GM23338 (cell line): Measurements from ENCODE around the gene GFRA4. TPM values are rescaled to one million over a fixed set of nuclear protein-coding genes. Genes with fewer than 3 reads are reported as not detected.

Experiments used
- ATAC-seq: fragments of 200-7000 bp; cut with Tn5 transposase; 3 replicates; pipeline ENCODE4 v1.9.1; 2020
- DNase-seq: peaks from one replicate; pipeline ENCODE4 v3.0.0-alpha.2; 2015; ENCODE audit warnings: low spot score
- H2AFZ ChIP-seq: fragments of 200-600 bp; sonication (generic); 2 replicates; pipeline ENCODE4 v1.8.0; 2016; ENCODE audit warnings: antibody characterized with exemption, mild to moderate bottlenecking, moderate library complexity
- H3F3A ChIP-seq: fragments of 200-600 bp; sonication (generic); replicated peaks from 2 replicates; pipeline ENCODE4 v1.8.0; 2017; ENCODE audit warnings: antibody characterized with exemption, mixed run types, low read depth
- H3K27ac ChIP-seq: fragments of 200-600 bp; sonication (generic); 2 replicates; pipeline ENCODE4 v1.6.1; 2016; ENCODE audit warnings: low read depth
- H3K27me3 ChIP-seq: fragments of 200-600 bp; sonication (generic); 2 replicates; pipeline ENCODE4 v1.8.0; 2016; ENCODE audit warnings: mild to moderate bottlenecking, mixed run types, moderate library complexity; ENCODE audit not compliant: insufficient read depth
- H3K36me3 ChIP-seq: fragments of 200-600 bp; sonication (generic); 2 replicates; pipeline ENCODE4 v1.8.0; 2016; ENCODE audit warnings: mild to moderate bottlenecking; ENCODE audit not compliant: insufficient read depth
- H3K4me1 ChIP-seq: fragments of 200-600 bp; sonication (generic); 2 replicates; pipeline ENCODE4 v1.8.0; 2016; ENCODE audit warnings: mild to moderate bottlenecking, moderate library complexity; ENCODE audit not compliant: insufficient read depth
- H3K4me2 ChIP-seq: fragments of 200-600 bp; sonication (generic); 2 replicates; pipeline ENCODE4 v1.7.1; 2017; ENCODE audit warnings: mixed run types
- H3K4me3 ChIP-seq: fragments of 200-600 bp; sonication (generic); 2 replicates; pipeline ENCODE4 v1.6.1; 2016; ENCODE audit warnings: mixed run types
- H3K79me2 ChIP-seq: fragments of 200-600 bp; sonication (generic); replicated peaks from 2 replicates; pipeline ENCODE4 v1.8.0; 2017; ENCODE audit warnings: mild to moderate bottlenecking; ENCODE audit not compliant: insufficient read depth
- H3K9me2 ChIP-seq: fragments of 200-600 bp; sonication (generic); 2 replicates; pipeline ENCODE4 v1.8.0; 2017; ENCODE audit not compliant: insufficient read depth
- H4K20me1 ChIP-seq: fragments of 200-600 bp; sonication (generic); replicated peaks from 2 replicates; pipeline ENCODE4 v1.8.0; 2017; ENCODE audit warnings: mild to moderate bottlenecking; ENCODE audit not compliant: insufficient read depth
- H3K27ac Mint-ChIP-seq: 2 replicates; pipeline ENCODE4 v1.8.0; 2020; ENCODE audit warnings: inconsistent platforms, mild to moderate bottlenecking, moderate library complexity, mixed read lengths
- H3K27me3 Mint-ChIP-seq: 3 replicates; pipeline ENCODE4 v1.8.0; 2022; ENCODE audit warnings: low read depth, mild to moderate bottlenecking, moderate library complexity, mixed read lengths, inconsistent platforms; ENCODE audit not compliant: insufficient read depth, poor library complexity
- H3K36me3 Mint-ChIP-seq: 3 replicates; pipeline ENCODE4 v1.8.0; 2021; ENCODE audit warnings: low read depth, mild to moderate bottlenecking, inconsistent platforms, moderate library complexity, mixed read lengths
- H3K4me1 Mint-ChIP-seq: 3 replicates; pipeline ENCODE4 v1.8.0; 2020; ENCODE audit warnings: mild to moderate bottlenecking, inconsistent platforms, mixed read lengths
- H3K4me3 Mint-ChIP-seq: 3 replicates; pipeline ENCODE4 v1.8.0; 2021; ENCODE audit warnings: moderate library complexity, mild to moderate bottlenecking, inconsistent platforms, mixed read lengths
- H3K9me3 Mint-ChIP-seq: 3 replicates; pipeline ENCODE4 v1.8.0; 2020; ENCODE audit warnings: moderate library complexity, mild to moderate bottlenecking, inconsistent platforms, mixed read lengths
- CREB1 ChIP-seq: fragments of 250-450 bp; sonication (Bioruptor Pico); IDR thresholded peaks from 2 replicates; pipeline ENCODE4 v1.5.0; 2020; ENCODE audit warnings: low read depth, mild to moderate bottlenecking, moderate library complexity
- EZH2 ChIP-seq: fragments of 200-600 bp; sonication (generic); IDR thresholded peaks from one replicate; pipeline ENCODE4 v1.8.0; 2017; ENCODE audit warnings: antibody characterized with exemption, mild to moderate bottlenecking, low read depth; ENCODE audit not compliant: unreplicated experiment
- NANOG ChIP-seq: IDR thresholded peaks from 2 replicates; pipeline ENCODE4 v1.6.1; 2016; ENCODE audit warnings: antibody characterized with exemption, borderline replicate concordance
- STAT1 ChIP-seq: IDR thresholded peaks from one replicate; pipeline ENCODE4 v1.6.1; 2016; ENCODE audit warnings: antibody characterized with exemption; ENCODE audit not compliant: unreplicated experiment
- polyA plus RNA-seq: library from polyadenylated mRNA; unstranded; fragments of >200 nt; fragmentation: Nextera tagmentation; extraction: Ambion mirVana; gene quantifications from 2 replicates; pipeline ENCODE4 v1.2.1, GENCODE V29; 2016
- total RNA-seq: library from RNA; depleted of rRNA; stranded (reverse); fragments of >200 nt; shearing (Covaris generic); gene quantifications from 2 replicates; pipeline ENCODE4 v1.2.3, GENCODE V29; 2014
- TF ChIP-seq, protein P1 (sequence below): fragments of 250-450 bp; sonication (Bioruptor Pico); IDR thresholded peaks from 2 replicates; pipeline ENCODE4 v1.5.0; 2020; ENCODE audit warnings: mild to moderate bottlenecking, moderate library complexity

GFRA4 gene
- total and polyA plus RNA-seq, 2 experiments from 2014 or later, result not detected

GRCh38 chr20:3691897-3692296 lies 28.7 kb upstream of the GFRA4 start (continued):
- TF ChIP-seq, protein P1, sequence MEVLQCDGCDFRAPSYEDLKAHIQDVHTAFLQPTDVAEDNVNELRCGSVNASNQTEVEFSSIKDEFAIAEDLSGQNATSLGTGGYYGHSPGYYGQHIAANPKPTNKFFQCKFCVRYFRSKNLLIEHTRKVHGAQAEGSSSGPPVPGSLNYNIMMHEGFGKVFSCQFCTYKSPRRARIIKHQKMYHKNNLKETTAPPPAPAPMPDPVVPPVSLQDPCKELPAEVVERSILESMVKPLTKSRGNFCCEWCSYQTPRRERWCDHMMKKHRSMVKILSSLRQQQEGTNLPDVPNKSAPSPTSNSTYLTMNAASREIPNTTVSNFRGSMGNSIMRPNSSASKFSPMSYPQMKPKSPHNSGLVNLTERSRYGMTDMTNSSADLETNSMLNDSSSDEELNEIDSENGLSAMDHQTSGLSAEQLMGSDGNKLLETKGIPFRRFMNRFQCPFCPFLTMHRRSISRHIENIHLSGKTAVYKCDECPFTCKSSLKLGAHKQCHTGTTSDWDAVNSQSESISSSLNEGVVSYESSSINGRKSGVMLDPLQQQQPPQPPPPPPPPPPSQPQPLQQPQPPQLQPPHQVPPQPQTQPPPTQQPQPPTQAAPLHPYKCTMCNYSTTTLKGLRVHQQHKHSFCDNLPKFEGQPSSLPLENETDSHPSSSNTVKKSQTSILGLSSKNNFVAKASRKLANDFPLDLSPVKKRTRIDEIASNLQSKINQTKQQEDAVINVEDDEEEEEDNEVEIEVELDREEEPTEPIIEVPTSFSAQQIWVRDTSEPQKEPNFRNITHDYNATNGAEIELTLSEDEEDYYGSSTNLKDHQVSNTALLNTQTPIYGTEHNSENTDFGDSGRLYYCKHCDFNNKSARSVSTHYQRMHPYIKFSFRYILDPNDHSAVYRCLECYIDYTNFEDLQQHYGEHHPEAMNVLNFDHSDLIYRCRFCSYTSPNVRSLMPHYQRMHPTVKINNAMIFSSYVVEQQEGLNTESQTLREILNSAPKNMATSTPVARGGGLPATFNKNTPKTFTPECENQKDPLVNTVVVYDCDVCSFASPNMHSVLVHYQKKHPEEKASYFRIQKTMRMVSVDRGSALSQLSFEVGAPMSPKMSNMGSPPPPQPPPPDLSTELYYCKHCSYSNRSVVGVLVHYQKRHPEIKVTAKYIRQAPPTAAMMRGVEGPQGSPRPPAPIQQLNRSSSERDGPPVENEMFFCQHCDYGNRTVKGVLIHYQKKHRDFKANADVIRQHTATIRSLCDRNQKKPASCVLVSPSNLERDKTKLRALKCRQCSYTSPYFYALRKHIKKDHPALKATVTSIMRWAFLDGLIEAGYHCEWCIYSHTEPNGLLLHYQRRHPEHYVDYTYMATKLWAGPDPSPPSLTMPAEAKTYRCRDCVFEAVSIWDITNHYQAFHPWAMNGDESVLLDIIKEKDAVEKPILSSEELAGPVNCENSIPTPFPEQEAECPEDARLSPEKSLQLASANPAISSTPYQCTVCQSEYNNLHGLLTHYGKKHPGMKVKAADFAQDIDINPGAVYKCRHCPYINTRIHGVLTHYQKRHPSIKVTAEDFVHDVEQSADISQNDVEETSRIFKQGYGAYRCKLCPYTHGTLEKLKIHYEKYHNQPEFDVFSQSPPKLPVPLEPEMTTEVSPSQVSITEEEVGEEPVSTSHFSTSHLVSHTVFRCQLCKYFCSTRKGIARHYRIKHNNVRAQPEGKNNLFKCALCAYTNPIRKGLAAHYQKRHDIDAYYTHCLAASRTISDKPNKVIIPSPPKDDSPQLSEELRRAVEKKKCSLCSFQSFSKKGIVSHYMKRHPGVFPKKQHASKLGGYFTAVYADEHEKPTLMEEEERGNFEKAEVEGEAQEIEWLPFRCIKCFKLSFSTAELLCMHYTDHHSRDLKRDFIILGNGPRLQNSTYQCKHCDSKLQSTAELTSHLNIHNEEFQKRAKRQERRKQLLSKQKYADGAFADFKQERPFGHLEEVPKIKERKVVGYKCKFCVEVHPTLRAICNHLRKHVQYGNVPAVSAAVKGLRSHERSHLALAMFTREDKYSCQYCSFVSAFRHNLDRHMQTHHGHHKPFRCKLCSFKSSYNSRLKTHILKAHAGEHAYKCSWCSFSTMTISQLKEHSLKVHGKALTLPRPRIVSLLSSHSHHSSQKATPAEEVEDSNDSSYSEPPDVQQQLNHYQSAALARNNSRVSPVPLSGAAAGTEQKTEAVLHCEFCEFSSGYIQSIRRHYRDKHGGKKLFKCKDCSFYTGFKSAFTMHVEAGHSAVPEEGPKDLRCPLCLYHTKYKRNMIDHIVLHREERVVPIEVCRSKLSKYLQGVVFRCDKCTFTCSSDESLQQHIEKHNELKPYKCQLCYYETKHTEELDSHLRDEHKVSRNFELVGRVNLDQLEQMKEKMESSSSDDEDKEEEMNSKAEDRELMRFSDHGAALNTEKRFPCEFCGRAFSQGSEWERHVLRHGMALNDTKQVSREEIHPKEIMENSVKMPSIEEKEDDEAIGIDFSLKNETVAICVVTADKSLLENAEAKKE (CRISPR knock-in tag), result no peak

DNA sequence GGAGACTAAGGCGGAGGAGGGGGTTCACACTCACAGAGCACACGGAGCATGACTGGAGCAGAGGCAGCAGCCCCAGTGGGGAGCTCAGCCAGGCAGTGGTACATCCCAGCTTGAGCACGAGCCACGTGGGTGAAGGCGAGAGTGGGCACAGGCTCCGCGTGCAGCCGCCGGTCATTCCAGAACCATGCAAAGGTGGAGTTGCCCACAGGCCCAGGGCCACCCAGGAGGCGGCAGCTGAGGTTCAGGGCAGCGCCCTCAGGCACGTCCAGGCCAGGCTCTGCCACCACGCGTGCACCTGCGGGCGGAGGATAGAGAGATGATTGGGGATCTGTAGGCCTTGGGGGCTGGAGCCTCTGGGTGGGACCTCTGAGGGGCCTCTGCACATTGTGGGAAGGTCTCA lies 28.1 kb upstream of the GFRA4 start:
- no peaks in the 10 kb centered on the region; the same call in 2 of the 3 replicates for H3K36me3 Mint-ChIP-seq
- peaks cover 7% of the 10 kb centered on the region for H3K4me1 Mint-ChIP-seq
- no peak overlapping the region for H3K27ac Mint-ChIP-seq
- Histone ChIP-seq H3K4me3 (no peak overlapping the region), H3K27ac (no peak overlapping the region), H3K27me3 (no peaks in the 10 kb centered on the region), H4K20me1 (no peaks in the 10 kb centered on the region), H3F3A (no peaks in the 10 kb centered on the region), H3K36me3 (no peaks in the 10 kb centered on the region), H3K9me2 (0 out of 2 replicates have a peak, but pooled peaks cover 3% of the 10 kb centered on the region), H3K4me2 (no peak overlapping the region), H3K4me1 (peaks cover 11% of the 10 kb centered on the region; the same call in 1 of the 2 replicates), H2AFZ (no peak overlapping the region), H3K79me2 (no peaks in the 10 kb centered on the region)
- TF ChIP-seq NANOG (no peak), EZH2 (no peak), STAT1 (no peak), CREB1 (CRISPR knock-in tag) (no peak)
- peaks cover 2% of the 10 kb centered on the region; the same call in 1 of the 3 replicates for H3K9me3 Mint-ChIP-seq
- ATAC-seq (no peak), DNase-seq (no peak)
- H3K27me3 Mint-ChIP-seq, result peaks cover 18% of the 10 kb centered on the region
- H3K4me3 Mint-ChIP-seq, result no peak overlapping the region
